HEK293T (cell line): Measurements from ENCODE around the gene NR6A1.

Experiments used
- ARNT ChIP-seq: fragments of 450-650 bp; IDR thresholded peaks from 2 replicates; pipeline ENCODE4 v1.6.1; 2017; ENCODE audit warnings: mild to moderate bottlenecking
- BHLHE40 ChIP-seq: fragments of 450-650 bp; IDR thresholded peaks from 2 replicates; pipeline ENCODE4 v1.6.1; 2016; ENCODE audit warnings: mild to moderate bottlenecking, moderate library complexity, borderline replicate concordance
- CTBP1 ChIP-seq: fragments of 450-650 bp; IDR thresholded peaks from 2 replicates; pipeline ENCODE4 v1.6.1; 2016; ENCODE audit warnings: borderline replicate concordance
- ELF4 ChIP-seq: fragments of 450-650 bp; IDR thresholded peaks from 2 replicates; pipeline ENCODE4 v1.6.1; 2017; ENCODE audit warnings: antibody characterized with exemption
- FOXA1 ChIP-seq: fragments of 450-650 bp; IDR thresholded peaks from 2 replicates; pipeline ENCODE4 v1.6.1; 2016; ENCODE audit warnings: mild to moderate bottlenecking
- FOXK2 ChIP-seq: fragments of 450-650 bp; IDR thresholded peaks from 2 replicates; pipeline ENCODE4 v1.6.1; 2016; ENCODE audit warnings: mild to moderate bottlenecking
- FOXM1 ChIP-seq: fragments of 450-650 bp; IDR thresholded peaks from 2 replicates; pipeline ENCODE4 v1.6.1; 2017; ENCODE audit warnings: mild to moderate bottlenecking, borderline replicate concordance
- HDGF ChIP-seq: fragments of 450-650 bp; IDR thresholded peaks from 2 replicates; pipeline ENCODE4 v1.6.1; 2017; ENCODE audit warnings: antibody characterized with exemption, borderline replicate concordance
- L3MBTL2 ChIP-seq: fragments of 450-650 bp; conservative IDR thresholded peaks from 2 replicates; pipeline ENCODE4 v1.6.1; 2016; ENCODE audit warnings: mild to moderate bottlenecking
- NFRKB ChIP-seq: fragments of 450-650 bp; IDR thresholded peaks from 2 replicates; pipeline ENCODE4 v1.6.1; 2016; ENCODE audit warnings: mild to moderate bottlenecking, moderate library complexity
- PKNOX1 ChIP-seq: fragments of 450-650 bp; IDR thresholded peaks from 2 replicates; pipeline ENCODE4 v1.6.1; 2016
- SP1 ChIP-seq: fragments of 450-650 bp; IDR thresholded peaks from 2 replicates; pipeline ENCODE4 v1.6.1; 2017
- SUZ12 ChIP-seq: fragments of 450-650 bp; IDR thresholded peaks from 2 replicates; pipeline ENCODE4 v1.6.1; 2016; ENCODE audit warnings: mild to moderate bottlenecking
- TARDBP ChIP-seq: fragments of 450-650 bp; IDR thresholded peaks from 2 replicates; pipeline ENCODE4 v1.6.1; 2016

GRCh38 chr9:124600407-124600806 is 170.7 kb downstream of the NR6A1 start:
- TF ChIP-seq HDGF, result no peak
- no peak for TF ChIP-seq FOXK2
- no peak for TF ChIP-seq FOXA1
- no peak for TF ChIP-seq NFRKB
- no peak for TF ChIP-seq ARNT
- TF ChIP-seq SP1, result no peak
- no peak for TF ChIP-seq ELF4
- TF ChIP-seq SUZ12, result no peak
- no peak for TF ChIP-seq FOXM1
- TF ChIP-seq CTBP1, result no peak
- TF ChIP-seq TARDBP, result no peak
- no peak for TF ChIP-seq BHLHE40
- TF ChIP-seq PKNOX1, result no peak
- TF ChIP-seq L3MBTL2, result no peak
